DND-41 (cell line): Measurements from ENCODE around the gene PLIN4.

Source experiments
- ATAC-seq: fragments of 200-7000 bp; cut with Tn5 transposase; 3 replicates; pipeline ENCODE4 v1.9.1; 2021; ENCODE audit warnings: low read depth; ENCODE audit not compliant: insufficient read depth
- DNase-seq: peaks from one replicate; pipeline ENCODE4 v3.0.0-alpha.2; 2020
- H2AFZ ChIP-seq: 2 replicates; pipeline ENCODE4 v1.6.0; 2012; ENCODE audit warnings: low read depth, low read length
- H3K27ac ChIP-seq: 2 replicates; pipeline ENCODE4 v1.5.1; 2012; ENCODE audit warnings: low read length, inconsistent platforms
- H3K27me3 ChIP-seq: fragments of 200-600 bp; sonication (generic); 2 replicates; pipeline ENCODE4 v1.6.0; 2012; ENCODE audit warnings: low read length, mild to moderate bottlenecking, inconsistent platforms; ENCODE audit not compliant: insufficient read depth, poor library complexity
- H3K36me3 ChIP-seq: 2 replicates; pipeline ENCODE4 v1.5.1; 2012; ENCODE audit warnings: low read length, inconsistent platforms; ENCODE audit not compliant: insufficient read depth
- H3K4me1 ChIP-seq: 2 replicates; pipeline ENCODE4 v1.5.1; 2012; ENCODE audit warnings: mild to moderate bottlenecking, low read length; ENCODE audit not compliant: insufficient read depth
- H3K4me2 ChIP-seq: 2 replicates; pipeline ENCODE4 v1.6.0; 2012; ENCODE audit warnings: mild to moderate bottlenecking, moderate library complexity, low read length, inconsistent platforms; ENCODE audit not compliant: insufficient read depth
- H3K4me3 ChIP-seq, 2 experiments: fragments of 200-600 bp in 1 of 2; shearing (Covaris generic) in 1 of 2; 2 replicates each; pipeline ENCODE4 v1.5.1; 2012 to 2016; ENCODE audit warnings: inconsistent platforms in 2 of 2, low read length in 2 of 2, mild to moderate bottlenecking in 2 of 2, low read depth in 1 of 2, moderate library complexity in 1 of 2
- H3K79me2 ChIP-seq: 2 replicates; pipeline ENCODE4 v1.6.0; 2012; ENCODE audit warnings: low read length, inconsistent platforms; ENCODE audit not compliant: insufficient read depth
- H3K9ac ChIP-seq: 2 replicates; pipeline ENCODE4 v1.6.0; 2012; ENCODE audit warnings: low read depth, mild to moderate bottlenecking, inconsistent platforms, low read length, moderate library complexity
- H3K9me3 ChIP-seq: 2 replicates; pipeline ENCODE4 v1.5.1; 2012; ENCODE audit warnings: low read length, moderate library complexity, mild to moderate bottlenecking, inconsistent platforms; ENCODE audit not compliant: insufficient read depth, severe bottlenecking
- H4K20me1 ChIP-seq: 2 replicates; pipeline ENCODE4 v1.6.0; 2012; ENCODE audit warnings: low read length; ENCODE audit not compliant: insufficient read depth
- CTCF ChIP-seq: IDR thresholded peaks from 2 replicates; pipeline ENCODE4 v1.5.1; 2012; ENCODE audit warnings: borderline replicate concordance, low read length, moderate library complexity, mild to moderate bottlenecking; ENCODE audit not compliant: poor library complexity, severe bottlenecking; ENCODE audit errors: extremely low read depth
- EZH2 ChIP-seq: IDR thresholded peaks from 3 replicates; pipeline ENCODE4 v1.6.1; 2012; ENCODE audit warnings: borderline replicate concordance, low read depth, mild to moderate bottlenecking, moderate library complexity, low read length, inconsistent platforms; ENCODE audit not compliant: severe bottlenecking

The PLIN4 gene

GRCh38 chr19:4452230-4452990 is 65.9 kb downstream of the PLIN4 start:
- DNase-seq = no peak
- Histone ChIP-seq H4K20me1 (peaks cover 67% of the 10 kb centered on the region), H3K4me1 (peaks cover 18% of the 10 kb centered on the region), H3K9ac (no peak overlapping the region), H3K27me3 (no peaks in the 10 kb centered on the region), H3K9me3 (no peaks in the 10 kb centered on the region), H2AFZ (no peak overlapping the region), H3K79me2 (peaks cover 29% of the 10 kb centered on the region), H3K27ac (no peak overlapping the region), H3K4me2 (no peak overlapping the region), H3K36me3 (peaks cover 63% of the 10 kb centered on the region), H3K4me3 (no peak overlapping the region)
- ATAC-seq = no peak
- TF ChIP-seq CTCF (no peak), EZH2 (no peak)
